ENCODE data around the gene OR1J1. TPM values are rescaled to one million over a fixed set of nuclear protein-coding genes. Genes with fewer than 3 reads are reported as not detected.

Gene OR1J1
- total and polyA plus RNA-seq, 3 donors from 2014 or later, result not detected

- DNase-seq, result peak; percentile 79
- no peaks in the 10 kb centered on the region for H3K36me3 ChIP-seq (ENCODE audit: low read depth, missing control alignments)
- no peaks in the 10 kb centered on the region for H3K27me3 ChIP-seq
- 16 to 20% methylated on average over 10 of the region's 10 CpGs for WGBS, 2 donors
- H3K4me3 ChIP-seq, result no peak overlapping the region
- no peak overlapping the region for H3K27ac ChIP-seq
- TF ChIP-seq CTCF (IDR thresholded peaks at IDR 0.05) (peak; percentile 65 to 90 (median 83)), POLR2A (IDR thresholded peaks at IDR 0.05) (no peak)
- H3K9me3 ChIP-seq, result no peaks in the 10 kb centered on the region
- intact Hi-C loops (cut with DNase I; ENCODE audit: low total_unique reads), result loop anchor here (5.0 kb wide), 1 partner anchor 347 kb away; no protein-coding TSS in a partner anchor
- no peaks in the 10 kb centered on the region for H3K4me1 ChIP-seq
Observed at GRCh38 chr9:122464633-122465567, 12.8 kb downstream of the OR1J1 start.

GRCh38 chr9:122463828-122464632 is 13.7 kb downstream of the OR1J1 start:
- Histone ChIP-seq H3K27ac (no peak overlapping the region), H3K9me3 (no peaks in the 10 kb centered on the region), H3K4me1 (no peaks in the 10 kb centered on the region), H3K4me3 (no peak overlapping the region), H3K27me3 (no peaks in the 10 kb centered on the region), H3K36me3 (ENCODE audit: low read depth, missing control alignments) (no peaks in the 10 kb centered on the region)
- 66 to 78% methylated on average over 5 to 10 of the region's 10 CpGs for WGBS, 2 donors
- no peak for TF ChIP-seq POLR2A (IDR thresholded peaks at IDR 0.05)
- TF ChIP-seq CTCF (IDR thresholded peaks at IDR 0.05), result no peak
- DNase-seq, result peak; percentile 26
- intact Hi-C loops (cut with DNase I; ENCODE audit: low total_unique reads), result no loop called here

- TF ChIP-seq POLR2A (IDR thresholded peaks at IDR 0.05), result no peak
- TF ChIP-seq CTCF (IDR thresholded peaks at IDR 0.05), result no peak
Observed at GRCh38 chr9:122457787-122458186, 19.9 kb downstream of the OR1J1 start.

GRCh38 chr9:122456123-122456522 is 21.6 kb downstream of the OR1J1 start:
- Histone ChIP-seq H3K36me3 (ENCODE audit: low read depth, missing control alignments) (no peaks in the 10 kb centered on the region), H3K27me3 (no peaks in the 10 kb centered on the region), H3K9me3 (no peaks in the 10 kb centered on the region), H3K4me3 (no peak overlapping the region), H3K27ac (no peak overlapping the region), H3K4me1 (no peaks in the 10 kb centered on the region)
- 83 to 89% methylated on average over 3 of the region's 3 CpGs for WGBS, 2 donors
- intact Hi-C loops (cut with DNase I; ENCODE audit: low total_unique reads), result no loop called here
- DNase-seq, result no peak
- TF ChIP-seq CTCF (IDR thresholded peaks at IDR 0.05), result no peak
- TF ChIP-seq POLR2A (IDR thresholded peaks at IDR 0.05), result no peak

More at GRCh38 chr9:122457787-122458186, 19.9 kb downstream of the OR1J1 start:
- H3K4me1 ChIP-seq, result no peaks in the 10 kb centered on the region
- no peaks in the 10 kb centered on the region for H3K36me3 ChIP-seq (ENCODE audit: low read depth, missing control alignments)
- no peak overlapping the region for H3K27ac ChIP-seq
- 97 to 98% methylated on average over 1 of the region's 1 CpG for WGBS, 2 donors
- no peak overlapping the region for H3K4me3 ChIP-seq
- intact Hi-C loops (cut with DNase I; ENCODE audit: low total_unique reads), result no loop called here
- H3K9me3 ChIP-seq, result no peaks in the 10 kb centered on the region
- no peak for DNase-seq
- H3K27me3 ChIP-seq, result no peaks in the 10 kb centered on the region

Measured in testis (tissue), 3 donors.